ENCODE data around the gene IL17RA. TPM values are rescaled to one million over a fixed set of nuclear protein-coding genes. Genes with fewer than 3 reads are reported as not detected.
"Not testable (repeated sequence)": the region's sequence is repeated elsewhere in the genome, so short reads cannot be mapped to it uniquely, and the experiment has no call there.

IL17RA gene
- total and polyA plus RNA-seq, 2 experiments from 2014 or later: 3.2 to 9.6 TPM

DNA sequence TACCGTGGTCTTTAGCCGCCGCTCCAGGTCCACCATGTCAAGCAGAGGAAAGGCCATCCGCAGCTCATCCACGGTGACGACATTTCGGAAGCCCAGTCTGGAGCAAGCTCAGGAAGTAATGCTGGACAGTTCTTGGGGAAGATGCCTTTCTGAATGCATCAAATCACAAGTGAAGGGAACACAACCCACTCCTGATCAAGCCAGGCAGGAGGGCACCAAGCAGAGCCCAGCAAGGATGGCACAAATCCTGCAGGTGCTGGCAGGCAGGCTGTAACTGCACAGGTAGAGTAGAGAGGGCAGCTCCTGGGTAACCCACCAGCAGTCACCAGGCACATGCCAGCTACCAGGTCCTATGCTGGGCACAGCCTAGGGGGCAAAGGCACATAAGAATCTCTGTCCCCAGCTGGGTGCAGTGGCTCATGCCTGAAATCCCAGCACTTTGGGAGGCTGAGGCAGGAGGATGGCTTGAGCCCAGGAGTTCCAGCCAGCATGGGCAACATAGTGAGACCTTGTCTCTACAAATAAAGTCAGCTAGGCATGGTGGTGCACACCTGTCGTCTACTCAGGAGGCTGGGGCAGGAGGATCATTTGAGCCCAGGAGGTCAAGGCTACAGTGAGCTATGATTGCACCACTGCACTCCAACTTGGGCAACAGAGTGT lies 60.4 kb downstream of the IL17RA start (continued):
- TF ChIP-seq EZH2 (IDR thresholded peaks at IDR 0.05; ENCODE audit: low read depth, unreplicated experiment) (no peak), CREB1 (CRISPR knock-in tag; IDR thresholded peaks at IDR 0.05; ENCODE audit: low read depth) (no peak)
- TF ChIP-seq, protein P1, sequence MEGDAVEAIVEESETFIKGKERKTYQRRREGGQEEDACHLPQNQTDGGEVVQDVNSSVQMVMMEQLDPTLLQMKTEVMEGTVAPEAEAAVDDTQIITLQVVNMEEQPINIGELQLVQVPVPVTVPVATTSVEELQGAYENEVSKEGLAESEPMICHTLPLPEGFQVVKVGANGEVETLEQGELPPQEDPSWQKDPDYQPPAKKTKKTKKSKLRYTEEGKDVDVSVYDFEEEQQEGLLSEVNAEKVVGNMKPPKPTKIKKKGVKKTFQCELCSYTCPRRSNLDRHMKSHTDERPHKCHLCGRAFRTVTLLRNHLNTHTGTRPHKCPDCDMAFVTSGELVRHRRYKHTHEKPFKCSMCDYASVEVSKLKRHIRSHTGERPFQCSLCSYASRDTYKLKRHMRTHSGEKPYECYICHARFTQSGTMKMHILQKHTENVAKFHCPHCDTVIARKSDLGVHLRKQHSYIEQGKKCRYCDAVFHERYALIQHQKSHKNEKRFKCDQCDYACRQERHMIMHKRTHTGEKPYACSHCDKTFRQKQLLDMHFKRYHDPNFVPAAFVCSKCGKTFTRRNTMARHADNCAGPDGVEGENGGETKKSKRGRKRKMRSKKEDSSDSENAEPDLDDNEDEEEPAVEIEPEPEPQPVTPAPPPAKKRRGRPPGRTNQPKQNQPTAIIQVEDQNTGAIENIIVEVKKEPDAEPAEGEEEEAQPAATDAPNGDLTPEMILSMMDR (conservative IDR thresholded peaks at IDR 0.05; ENCODE audit: low read depth in 2 of 2): no peak

DNA sequence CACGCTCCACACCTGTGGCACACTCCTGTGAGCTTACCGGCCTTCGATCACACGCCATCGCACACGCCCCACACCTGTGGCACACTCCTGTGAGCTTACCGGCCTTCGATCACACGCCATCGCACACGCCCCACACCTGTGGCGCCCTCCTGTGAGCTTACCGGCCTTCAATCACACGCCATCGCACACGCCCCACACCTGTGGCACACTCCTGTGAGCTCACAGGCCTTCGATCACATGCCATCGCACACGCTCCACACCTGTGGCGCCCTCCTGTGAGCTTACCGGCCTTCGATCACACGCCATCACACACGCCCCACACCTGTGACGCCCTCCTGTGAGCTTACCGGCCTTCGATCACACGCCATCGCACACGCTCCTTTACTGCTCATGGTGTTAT lies 62.7 kb downstream of the IL17RA start:
- not testable (repeated sequence) for H3K9me3 Mint-ChIP-seq; H3K4me3 Mint-ChIP-seq; H3K4me1 Mint-ChIP-seq; ATAC-seq; H3K9me2 ChIP-seq (ENCODE audit: insufficient read depth); H3K27me3 ChIP-seq (ENCODE audit: insufficient read depth); H3F3A ChIP-seq (replicated peaks; ENCODE audit: low read depth); H3K4me1 ChIP-seq (ENCODE audit: insufficient read depth); H3K36me3 ChIP-seq (ENCODE audit: insufficient read depth); DNase-seq (ENCODE audit: low spot score); H3K27ac ChIP-seq (ENCODE audit: low read depth); H3K27me3 Mint-ChIP-seq (ENCODE audit: insufficient read depth, low read depth, poor library complexity); H3K4me3 ChIP-seq; H3K4me2 ChIP-seq; H2AFZ ChIP-seq
- peaks cover 37% of the 10 kb centered on the region for H3K36me3 Mint-ChIP-seq (ENCODE audit: low read depth)
- H4K20me1 ChIP-seq (replicated peaks; ENCODE audit: insufficient read depth): peaks cover 44% of the 10 kb centered on the region
- H3K79me2 ChIP-seq (replicated peaks; ENCODE audit: insufficient read depth): peaks cover 57% of the 10 kb centered on the region
- 0 out of 2 replicates have a peak overlapping the region, but pooled peaks have one; percentile 16 for H3K27ac Mint-ChIP-seq

DNA sequence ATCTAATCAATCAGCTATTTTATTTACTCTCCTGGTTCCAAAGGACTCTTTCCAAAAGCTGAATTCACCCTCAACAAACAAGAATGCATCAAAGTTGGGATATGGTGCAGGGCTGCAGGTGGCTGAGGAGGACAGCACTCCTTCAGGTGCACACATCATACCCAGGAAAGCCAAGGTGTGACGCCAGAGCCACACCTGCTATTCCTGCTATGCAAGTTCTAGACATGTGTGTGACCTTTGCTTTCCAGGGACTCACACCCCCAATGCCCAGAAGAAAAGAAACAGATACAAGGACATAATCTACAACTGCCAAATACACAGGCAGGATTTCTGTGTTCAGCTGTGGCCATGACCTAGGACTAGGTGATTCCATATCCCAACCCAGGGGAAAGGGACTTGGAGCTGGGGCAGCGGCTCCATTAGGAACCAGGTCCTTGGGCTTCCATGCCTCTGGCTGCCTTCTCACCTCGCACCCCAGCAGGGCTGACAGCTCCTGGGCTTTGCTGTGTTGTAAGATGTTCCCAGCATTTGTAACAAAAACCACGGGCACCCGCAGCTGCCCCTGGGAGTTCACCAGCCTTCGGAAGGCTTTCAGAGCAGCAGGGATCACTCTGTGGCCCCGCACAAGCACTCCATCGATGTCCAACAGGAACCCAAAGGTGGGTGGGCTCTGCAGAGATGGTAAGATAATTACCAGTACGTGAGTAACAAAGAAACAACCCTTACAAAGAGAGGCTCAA lies 64.4 kb downstream of the IL17RA start:
- Histone ChIP-seq H3K27me3 (ENCODE audit: insufficient read depth) (no peaks in the 10 kb centered on the region), H3F3A (replicated peaks; ENCODE audit: low read depth) (no peaks in the 10 kb centered on the region), H3K4me3 (no peak overlapping the region), H4K20me1 (replicated peaks; ENCODE audit: insufficient read depth) (peaks cover 52% of the 10 kb centered on the region), H3K79me2 (replicated peaks; ENCODE audit: insufficient read depth) (peaks cover 75% of the 10 kb centered on the region), H3K9me2 (ENCODE audit: insufficient read depth) (no peaks in the 10 kb centered on the region), H3K36me3 (ENCODE audit: insufficient read depth) (no peaks in the 10 kb centered on the region), H3K4me1 (ENCODE audit: insufficient read depth) (no peaks in the 10 kb centered on the region), H2AFZ (no peak overlapping the region), H3K27ac (ENCODE audit: low read depth) (no peak overlapping the region), H3K4me2 (no peak overlapping the region)
- no peaks in the 10 kb centered on the region for H3K27me3 Mint-ChIP-seq (ENCODE audit: insufficient read depth, low read depth, poor library complexity)
- no peak overlapping the region for H3K4me3 Mint-ChIP-seq
- DNase-seq (ENCODE audit: low spot score): no peak
- peaks cover 4% of the 10 kb centered on the region; the same call in 1 of the 3 replicates for H3K9me3 Mint-ChIP-seq
- no peak overlapping the region for H3K27ac Mint-ChIP-seq
- H3K4me1 Mint-ChIP-seq: peaks cover 9% of the 10 kb centered on the region
- ATAC-seq: no peak
- peaks cover 25% of the 10 kb centered on the region for H3K36me3 Mint-ChIP-seq (ENCODE audit: low read depth)
- TF ChIP-seq ZNF331 (CRISPR knock-in tag; IDR thresholded peaks at IDR 0.05; ENCODE audit: low read depth) (no peak), CREB1 (CRISPR knock-in tag; IDR thresholded peaks at IDR 0.05; ENCODE audit: low read depth) (no peak), STAT1 (IDR thresholded peaks at IDR 0.05; ENCODE audit: unreplicated experiment) (no peak), EZH2phosphoT487 (IDR thresholded peaks at IDR 0.05; ENCODE audit: unreplicated experiment) (no peak), EZH2 (IDR thresholded peaks at IDR 0.05; ENCODE audit: low read depth, unreplicated experiment) (no peak), POLR2AphosphoS5 (IDR thresholded peaks at IDR 0.05; ENCODE audit: low read depth) (no peak)
- TF ChIP-seq, protein P2, sequence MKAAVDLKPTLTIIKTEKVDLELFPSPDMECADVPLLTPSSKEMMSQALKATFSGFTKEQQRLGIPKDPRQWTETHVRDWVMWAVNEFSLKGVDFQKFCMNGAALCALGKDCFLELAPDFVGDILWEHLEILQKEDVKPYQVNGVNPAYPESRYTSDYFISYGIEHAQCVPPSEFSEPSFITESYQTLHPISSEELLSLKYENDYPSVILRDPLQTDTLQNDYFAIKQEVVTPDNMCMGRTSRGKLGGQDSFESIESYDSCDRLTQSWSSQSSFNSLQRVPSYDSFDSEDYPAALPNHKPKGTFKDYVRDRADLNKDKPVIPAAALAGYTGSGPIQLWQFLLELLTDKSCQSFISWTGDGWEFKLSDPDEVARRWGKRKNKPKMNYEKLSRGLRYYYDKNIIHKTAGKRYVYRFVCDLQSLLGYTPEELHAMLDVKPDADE (IDR thresholded peaks at IDR 0.05): no peak
- TF ChIP-seq, protein P3, sequence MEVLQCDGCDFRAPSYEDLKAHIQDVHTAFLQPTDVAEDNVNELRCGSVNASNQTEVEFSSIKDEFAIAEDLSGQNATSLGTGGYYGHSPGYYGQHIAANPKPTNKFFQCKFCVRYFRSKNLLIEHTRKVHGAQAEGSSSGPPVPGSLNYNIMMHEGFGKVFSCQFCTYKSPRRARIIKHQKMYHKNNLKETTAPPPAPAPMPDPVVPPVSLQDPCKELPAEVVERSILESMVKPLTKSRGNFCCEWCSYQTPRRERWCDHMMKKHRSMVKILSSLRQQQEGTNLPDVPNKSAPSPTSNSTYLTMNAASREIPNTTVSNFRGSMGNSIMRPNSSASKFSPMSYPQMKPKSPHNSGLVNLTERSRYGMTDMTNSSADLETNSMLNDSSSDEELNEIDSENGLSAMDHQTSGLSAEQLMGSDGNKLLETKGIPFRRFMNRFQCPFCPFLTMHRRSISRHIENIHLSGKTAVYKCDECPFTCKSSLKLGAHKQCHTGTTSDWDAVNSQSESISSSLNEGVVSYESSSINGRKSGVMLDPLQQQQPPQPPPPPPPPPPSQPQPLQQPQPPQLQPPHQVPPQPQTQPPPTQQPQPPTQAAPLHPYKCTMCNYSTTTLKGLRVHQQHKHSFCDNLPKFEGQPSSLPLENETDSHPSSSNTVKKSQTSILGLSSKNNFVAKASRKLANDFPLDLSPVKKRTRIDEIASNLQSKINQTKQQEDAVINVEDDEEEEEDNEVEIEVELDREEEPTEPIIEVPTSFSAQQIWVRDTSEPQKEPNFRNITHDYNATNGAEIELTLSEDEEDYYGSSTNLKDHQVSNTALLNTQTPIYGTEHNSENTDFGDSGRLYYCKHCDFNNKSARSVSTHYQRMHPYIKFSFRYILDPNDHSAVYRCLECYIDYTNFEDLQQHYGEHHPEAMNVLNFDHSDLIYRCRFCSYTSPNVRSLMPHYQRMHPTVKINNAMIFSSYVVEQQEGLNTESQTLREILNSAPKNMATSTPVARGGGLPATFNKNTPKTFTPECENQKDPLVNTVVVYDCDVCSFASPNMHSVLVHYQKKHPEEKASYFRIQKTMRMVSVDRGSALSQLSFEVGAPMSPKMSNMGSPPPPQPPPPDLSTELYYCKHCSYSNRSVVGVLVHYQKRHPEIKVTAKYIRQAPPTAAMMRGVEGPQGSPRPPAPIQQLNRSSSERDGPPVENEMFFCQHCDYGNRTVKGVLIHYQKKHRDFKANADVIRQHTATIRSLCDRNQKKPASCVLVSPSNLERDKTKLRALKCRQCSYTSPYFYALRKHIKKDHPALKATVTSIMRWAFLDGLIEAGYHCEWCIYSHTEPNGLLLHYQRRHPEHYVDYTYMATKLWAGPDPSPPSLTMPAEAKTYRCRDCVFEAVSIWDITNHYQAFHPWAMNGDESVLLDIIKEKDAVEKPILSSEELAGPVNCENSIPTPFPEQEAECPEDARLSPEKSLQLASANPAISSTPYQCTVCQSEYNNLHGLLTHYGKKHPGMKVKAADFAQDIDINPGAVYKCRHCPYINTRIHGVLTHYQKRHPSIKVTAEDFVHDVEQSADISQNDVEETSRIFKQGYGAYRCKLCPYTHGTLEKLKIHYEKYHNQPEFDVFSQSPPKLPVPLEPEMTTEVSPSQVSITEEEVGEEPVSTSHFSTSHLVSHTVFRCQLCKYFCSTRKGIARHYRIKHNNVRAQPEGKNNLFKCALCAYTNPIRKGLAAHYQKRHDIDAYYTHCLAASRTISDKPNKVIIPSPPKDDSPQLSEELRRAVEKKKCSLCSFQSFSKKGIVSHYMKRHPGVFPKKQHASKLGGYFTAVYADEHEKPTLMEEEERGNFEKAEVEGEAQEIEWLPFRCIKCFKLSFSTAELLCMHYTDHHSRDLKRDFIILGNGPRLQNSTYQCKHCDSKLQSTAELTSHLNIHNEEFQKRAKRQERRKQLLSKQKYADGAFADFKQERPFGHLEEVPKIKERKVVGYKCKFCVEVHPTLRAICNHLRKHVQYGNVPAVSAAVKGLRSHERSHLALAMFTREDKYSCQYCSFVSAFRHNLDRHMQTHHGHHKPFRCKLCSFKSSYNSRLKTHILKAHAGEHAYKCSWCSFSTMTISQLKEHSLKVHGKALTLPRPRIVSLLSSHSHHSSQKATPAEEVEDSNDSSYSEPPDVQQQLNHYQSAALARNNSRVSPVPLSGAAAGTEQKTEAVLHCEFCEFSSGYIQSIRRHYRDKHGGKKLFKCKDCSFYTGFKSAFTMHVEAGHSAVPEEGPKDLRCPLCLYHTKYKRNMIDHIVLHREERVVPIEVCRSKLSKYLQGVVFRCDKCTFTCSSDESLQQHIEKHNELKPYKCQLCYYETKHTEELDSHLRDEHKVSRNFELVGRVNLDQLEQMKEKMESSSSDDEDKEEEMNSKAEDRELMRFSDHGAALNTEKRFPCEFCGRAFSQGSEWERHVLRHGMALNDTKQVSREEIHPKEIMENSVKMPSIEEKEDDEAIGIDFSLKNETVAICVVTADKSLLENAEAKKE (CRISPR knock-in tag; IDR thresholded peaks at IDR 0.05): no peak
